GM19395 (cell line): ENCODE measurements around the gene HSPBP1.
"Not testable (repeated sequence)": the region's sequence is repeated elsewhere in the genome, so short reads cannot be mapped to it uniquely, and the experiment has no call there.

Source experiments
- ATAC-seq: cut with Tn5 transposase; IDR thresholded peaks from one replicate; pipeline ENCODE4 v1.9.1; 2021; ENCODE audit warnings: mild to moderate bottlenecking, moderate library complexity; ENCODE audit not compliant: unreplicated experiment

The HSPBP1 gene

GRCh38 chr19:55241143-55241934 lies 38.6 kb downstream of the HSPBP1 start:
- ATAC-seq: no peak

DNA sequence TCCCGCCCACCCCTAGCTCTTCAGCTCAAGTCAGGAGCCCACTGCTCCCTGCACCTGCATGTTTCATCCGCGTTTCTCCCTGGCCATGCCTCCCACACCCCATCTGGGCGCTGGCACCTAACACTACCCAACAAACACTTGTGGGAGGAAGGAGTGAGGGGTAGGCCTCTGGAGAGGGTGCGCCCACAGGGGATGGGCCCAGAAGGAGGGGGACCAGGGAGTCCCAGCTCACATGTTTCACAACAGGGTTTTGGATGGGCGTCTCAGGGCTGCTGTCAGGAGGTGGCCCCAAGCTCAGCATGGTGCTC lies 39.2 kb downstream of the HSPBP1 start:
- no peak for ATAC-seq

GRCh38 chr19:55239004-55239403 lies 40.9 kb downstream of the HSPBP1 start:
- ATAC-seq: no peak

- ATAC-seq: no peak
Measured at GRCh38 chr19:55238030-55238429, 41.9 kb downstream of the HSPBP1 start.

DNA sequence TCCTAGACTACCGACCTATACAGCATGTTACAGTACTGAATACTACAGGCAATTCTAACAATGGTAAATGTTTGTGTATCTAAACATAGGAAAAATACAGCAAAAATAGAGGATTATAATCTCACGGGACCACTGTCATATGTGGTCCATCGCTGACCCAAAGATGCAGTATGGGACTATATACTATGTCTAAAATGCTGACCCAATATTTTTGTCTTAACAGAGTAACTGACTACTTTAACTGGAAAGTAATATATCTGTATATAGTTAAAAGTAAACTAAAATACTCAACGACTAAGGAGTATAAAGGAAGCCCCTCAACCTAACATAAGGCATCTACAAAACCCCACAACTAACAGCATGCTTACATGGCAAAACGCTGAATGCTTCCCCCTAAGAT lies 46.9 kb downstream of the HSPBP1 start:
- no peak for ATAC-seq

DNA sequence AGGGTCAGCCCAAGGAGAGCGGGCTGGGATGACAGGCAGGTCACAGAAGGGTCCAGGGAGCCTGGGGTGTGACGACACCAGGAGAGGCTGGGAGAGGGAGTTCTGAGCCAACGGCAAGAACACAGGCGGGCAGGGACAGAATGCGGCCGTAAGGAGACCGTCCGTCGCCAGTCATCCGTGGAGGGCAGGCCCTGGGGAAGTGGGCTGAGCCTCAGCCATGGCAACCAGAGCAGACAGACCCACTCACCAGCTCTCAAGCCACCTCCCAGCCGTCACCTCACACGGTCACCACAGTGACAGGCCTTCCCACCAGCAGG lies 47.7 kb downstream of the HSPBP1 start:
- no peak for ATAC-seq

GRCh38 chr19:55231391-55232285 lies 48.3 kb downstream of the HSPBP1 start:
- no peak for ATAC-seq

DNA sequence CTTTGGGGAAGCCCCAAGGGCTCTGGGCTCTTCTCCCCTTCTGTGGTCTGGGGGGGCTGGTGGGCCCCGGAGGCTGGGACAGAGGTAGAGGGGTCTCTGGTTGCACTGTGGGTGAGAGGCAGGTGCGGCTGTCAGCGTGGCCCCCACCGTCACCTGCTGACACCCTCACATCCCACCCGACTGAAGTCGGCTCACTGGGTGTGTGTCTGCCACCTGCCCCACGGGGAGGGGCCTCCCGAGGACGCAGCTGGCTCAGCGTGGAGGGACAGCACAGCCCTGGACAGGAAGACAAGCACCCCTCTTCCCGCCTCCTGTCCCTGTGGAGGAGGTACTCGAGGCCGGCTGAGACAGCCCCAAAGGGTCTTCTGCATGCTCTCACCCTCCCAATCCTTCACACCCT lies 49.1 kb downstream of the HSPBP1 start:
- ATAC-seq: no peak

- no peak for ATAC-seq
Measured at GRCh38 chr19:55230329-55230728, 49.6 kb downstream of the HSPBP1 start.

DNA sequence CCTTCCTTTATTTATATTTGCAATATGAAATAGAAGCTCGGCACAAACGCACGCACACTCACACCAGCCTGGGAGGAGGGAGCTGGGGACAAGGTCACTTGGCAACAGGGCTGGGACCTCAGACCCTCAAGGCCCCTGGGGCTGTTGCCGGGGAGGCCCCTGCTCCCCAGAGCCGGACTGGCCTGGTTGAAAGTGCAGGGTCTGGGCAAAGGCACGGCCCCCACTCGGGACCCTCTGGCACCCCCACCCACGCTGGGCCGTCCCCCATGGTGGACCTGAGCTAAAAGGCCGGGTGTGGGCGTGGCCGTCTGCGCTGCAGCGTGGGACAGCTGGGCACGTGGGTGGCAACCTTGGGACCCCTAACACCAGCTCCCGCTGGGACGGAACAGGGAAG lies 50.1 kb downstream of the HSPBP1 start:
- ATAC-seq: no peak

DNA sequence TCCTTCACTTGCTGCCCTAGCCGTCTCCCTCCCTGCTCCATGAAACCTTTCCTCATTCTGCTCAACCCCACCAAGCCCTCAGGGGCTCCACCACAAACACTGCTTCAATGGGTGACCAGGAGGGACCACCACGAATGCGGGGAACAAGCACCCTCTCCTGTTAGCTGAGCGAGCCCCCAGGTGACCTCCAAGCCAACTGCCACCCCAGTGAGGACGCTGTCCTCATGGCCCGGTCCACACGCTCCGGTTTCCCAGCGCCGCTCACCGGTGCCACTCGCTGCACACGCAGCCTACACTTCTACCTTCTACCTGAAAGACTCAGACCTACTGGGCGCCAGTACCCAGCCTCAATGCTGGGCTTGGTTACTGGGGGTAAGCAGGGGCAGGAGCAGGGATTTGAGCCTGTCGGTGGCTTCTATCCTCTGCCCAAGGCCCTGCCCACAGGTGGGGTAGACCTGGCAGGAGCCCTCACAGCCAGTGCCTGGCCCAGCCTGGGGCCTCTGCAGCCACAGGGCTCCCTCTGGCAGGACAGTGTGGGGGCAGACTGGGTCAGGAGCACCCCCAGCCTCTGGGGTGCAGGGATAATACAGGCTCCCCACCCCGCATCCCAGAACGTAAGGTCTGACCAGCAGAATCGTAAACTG lies 50.6 kb downstream of the HSPBP1 start:
- ATAC-seq: no peak

- no peak for ATAC-seq
Measured at GRCh38 chr19:55228403-55229031, 51.4 kb downstream of the HSPBP1 start, which contains the start of gene TMEM86B. TMEM86B (minus strand) TSS chr19:55228763; CDS start chr19:55228741, 22 bp downstream.

GRCh38 chr19:55228015-55228391 lies 51.9 kb downstream of the HSPBP1 start:
- no peak for ATAC-seq

- ATAC-seq: no peak
Measured at GRCh38 chr19:55227241-55228014, 52.5 kb downstream of the HSPBP1 start.

- ATAC-seq: no peak
Measured at GRCh38 chr19:55226788-55227187, 53.1 kb downstream of the HSPBP1 start.

DNA sequence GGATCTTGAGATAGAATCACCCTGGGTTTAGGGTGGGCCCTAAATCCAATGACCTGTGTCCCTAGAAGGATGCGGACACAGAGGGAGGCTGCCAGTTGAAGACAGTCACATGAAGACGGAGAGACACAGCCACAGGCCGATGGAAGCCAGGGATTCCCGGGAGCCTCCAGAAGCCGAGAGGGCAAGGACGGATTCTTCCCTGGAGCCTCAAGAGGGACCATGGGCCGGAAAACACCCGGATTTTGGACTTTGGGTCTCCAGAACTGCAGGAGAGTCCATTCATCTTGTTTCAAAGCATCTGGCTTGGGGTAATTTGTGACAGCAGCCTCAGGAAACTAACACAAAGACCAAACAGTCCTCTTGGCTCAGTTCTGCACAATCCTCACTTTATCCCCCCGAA lies 53.6 kb downstream of the HSPBP1 start:
- ATAC-seq: no peak

GRCh38 chr19:55225415-55225958 lies 54.4 kb downstream of the HSPBP1 start:
- no peak for ATAC-seq

GRCh38 chr19:55224679-55225414 lies 55.1 kb downstream of the HSPBP1 start:
- not testable (repeated sequence) for ATAC-seq

DNA sequence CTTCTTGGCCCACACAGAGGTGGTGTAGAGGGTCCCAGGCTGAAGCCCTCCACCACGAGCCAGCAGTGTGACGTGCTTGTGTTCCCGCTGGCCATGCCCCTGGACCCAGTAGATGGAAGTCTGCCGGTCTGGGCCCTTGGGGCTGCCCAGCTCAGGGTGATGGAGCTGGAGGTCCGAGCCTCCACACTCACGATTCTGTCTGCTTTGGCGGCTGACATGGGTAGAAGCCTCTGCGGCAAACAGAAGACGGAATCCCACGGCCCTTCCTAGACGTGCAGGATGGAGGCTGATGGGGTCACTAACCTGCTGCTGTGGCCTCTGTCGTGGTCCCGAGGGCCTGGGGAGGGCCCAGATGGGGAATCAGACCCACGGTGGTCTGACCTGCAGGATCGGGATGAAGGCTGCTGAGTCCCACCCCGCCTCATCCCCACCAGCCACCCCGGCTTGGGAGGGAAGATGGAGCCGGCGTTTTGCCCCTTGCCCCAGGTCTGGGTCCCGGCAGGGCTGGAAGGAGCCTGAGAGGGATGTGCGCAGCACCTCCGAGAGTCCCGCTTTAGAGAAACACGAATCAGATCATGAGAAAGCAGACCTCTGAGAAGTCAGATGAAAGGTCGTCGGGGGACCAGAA lies 55.8 kb downstream of the HSPBP1 start:
- no peak for ATAC-seq
